HepG2 (cell line): ENCODE data around the gene VSIG10L. TPM values are rescaled to one million over a fixed set of nuclear protein-coding genes. Genes with fewer than 3 reads are reported as not detected.
A peak's percentile ranks its signal among the peaks of the same experiment; 100 is the strongest.

Experiments
- HES4 ChIP-seq: sonication (generic); formaldehyde crosslinking; IDR thresholded peaks from 2 replicates; pipeline ENCODE4 v1.9.0; 2021; ENCODE audit warnings: mild to moderate bottlenecking, missing genetic modification reagents, borderline replicate concordance
- HMG20B ChIP-seq: conservative IDR thresholded peaks from 2 replicates; pipeline ENCODE4 v1.6.1; 2016; ENCODE audit warnings: missing genetic modification reagents, missing compliant biosample characterization
- KLF6 ChIP-seq: IDR thresholded peaks from 2 replicates; pipeline ENCODE4 v1.8.0; 2016; ENCODE audit warnings: missing biosample characterization, missing genetic modification reagents
- LCORL ChIP-seq, 2 experiments: fragments of 450-650 bp in 1 of 2; sonication (generic) in 1 of 2; formaldehyde crosslinking in 1 of 2; IDR thresholded peaks; 2 replicates each; pipeline versions ENCODE4 v1.5.0 to v1.6.1; 2017 to 2020; ENCODE audit warnings: antibody characterized with exemption in 1 of 2, missing genetic modification reagents in 1 of 2
- RNF2 ChIP-seq: fragments of 450-650 bp; conservative IDR thresholded peaks from 2 replicates; pipeline ENCODE4 v1.6.1; 2016; ENCODE audit warnings: low read depth
- SALL2 ChIP-seq: sonication (generic); formaldehyde crosslinking; IDR thresholded peaks from 2 replicates; pipeline ENCODE4 v1.8.1; 2023; ENCODE audit warnings: mild to moderate bottlenecking, missing genetic modification reagents, inconsistent platforms
- SNAPC2 ChIP-seq: sonication (generic); formaldehyde crosslinking; IDR thresholded peaks from 2 replicates; pipeline ENCODE4 v1.8.1; 2022; ENCODE audit warnings: mild to moderate bottlenecking, missing genetic modification reagents
- XRCC5 ChIP-seq: fragments of 200-400 bp; formaldehyde crosslinking; optimal IDR thresholded peaks from 2 replicates; pipeline ENCODE3; 2017; ENCODE audit warnings: mild to moderate bottlenecking, low read length
- ZFP1 ChIP-seq: IDR thresholded peaks from 2 replicates; pipeline ENCODE4 v1.6.1; 2016
- ZFP36L2 ChIP-seq: sonication (generic); formaldehyde crosslinking; IDR thresholded peaks from 2 replicates; pipeline ENCODE4 v1.4.0; 2020; ENCODE audit warnings: missing genetic modification reagents
- ZNF12 ChIP-seq: sonication (generic); formaldehyde crosslinking; IDR thresholded peaks from 2 replicates; pipeline ENCODE4 v1.5.0; 2020; ENCODE audit warnings: missing genetic modification reagents
- ZNF124 ChIP-seq: sonication (generic); formaldehyde crosslinking; IDR thresholded peaks from 2 replicates; pipeline ENCODE4 v1.4.0; 2020; ENCODE audit warnings: missing genetic modification reagents
- ZNF460 ChIP-seq: sonication (generic); formaldehyde crosslinking; IDR thresholded peaks from 2 replicates; pipeline ENCODE4 v1.5.1; 2020; ENCODE audit warnings: missing genetic modification reagents, mild to moderate bottlenecking, borderline replicate concordance
- ZNF674 ChIP-seq: sonication (generic); formaldehyde crosslinking; IDR thresholded peaks from 2 replicates; pipeline ENCODE4 v1.5.0; 2020; ENCODE audit warnings: low read depth, mild to moderate bottlenecking, missing genetic modification reagents
- polyA plus RNA-seq, 8 experiments: library from polyadenylated mRNA; depleted of rRNA in 3 of 8; stranded (reverse) in 7 of 8; unstranded in 1 of 8; fragments of >200 nt; fragmentation: Illumina TruSeq in 4 of 8; extraction: Trizol in 4 of 8; gene quantifications; 2 replicates each; pipeline versions ENCODE4 v1.2.1 to v1.2.3, GENCODE V29; 2011 to 2016; ENCODE audit warnings: low read depth in 4 of 8, missing spikeins in 1 of 8, mixed read lengths in 1 of 8; ENCODE audit not compliant: insufficient read depth in 1 of 8
- total RNA-seq, 5 experiments: library from RNA; depleted of rRNA; stranded (reverse); fragments of >200 nt; fragmentation: Illumina TruSeq; extraction: Trizol; gene quantifications; 2 replicates each; pipeline ENCODE4 v1.2.3, GENCODE V29; 2016; ENCODE audit warnings: low read depth in 1 of 5
- TF ChIP-seq, protein P1 (sequence below): sonication (generic); formaldehyde crosslinking; IDR thresholded peaks from 2 replicates; pipeline ENCODE4 v1.5.1; 2020; ENCODE audit warnings: missing genetic modification reagents, mild to moderate bottlenecking, borderline replicate concordance
- TF ChIP-seq, protein P2 (sequence below): sonication (generic); formaldehyde crosslinking; IDR thresholded peaks from 2 replicates; pipeline ENCODE4 v1.9.0; 2021; ENCODE audit warnings: missing genetic modification reagents, borderline replicate concordance
- TF ChIP-seq, protein P3 (sequence below): sonication (generic); formaldehyde crosslinking; IDR thresholded peaks from 2 replicates; pipeline ENCODE4 v1.4.0; 2020; ENCODE audit warnings: mild to moderate bottlenecking, missing genetic modification reagents, borderline replicate concordance
- TF ChIP-seq, protein P4 (sequence below): sonication (generic); formaldehyde crosslinking; IDR thresholded peaks from 2 replicates; pipeline ENCODE4 v1.8.1; 2023; ENCODE audit warnings: mild to moderate bottlenecking, missing genetic modification reagents
- TF ChIP-seq, protein P5 (sequence below): sonication (generic); formaldehyde crosslinking; IDR thresholded peaks from 2 replicates; pipeline ENCODE4 v1.4.0; 2020; ENCODE audit warnings: missing genetic modification reagents, borderline replicate concordance

VSIG10L gene
- total and polyA plus RNA-seq, 2 of the 13 experiments (the other 11 are each of a cell fraction or from before 2014, with no cell fraction given) = 2.7 to 8.5 TPM

DNA sequence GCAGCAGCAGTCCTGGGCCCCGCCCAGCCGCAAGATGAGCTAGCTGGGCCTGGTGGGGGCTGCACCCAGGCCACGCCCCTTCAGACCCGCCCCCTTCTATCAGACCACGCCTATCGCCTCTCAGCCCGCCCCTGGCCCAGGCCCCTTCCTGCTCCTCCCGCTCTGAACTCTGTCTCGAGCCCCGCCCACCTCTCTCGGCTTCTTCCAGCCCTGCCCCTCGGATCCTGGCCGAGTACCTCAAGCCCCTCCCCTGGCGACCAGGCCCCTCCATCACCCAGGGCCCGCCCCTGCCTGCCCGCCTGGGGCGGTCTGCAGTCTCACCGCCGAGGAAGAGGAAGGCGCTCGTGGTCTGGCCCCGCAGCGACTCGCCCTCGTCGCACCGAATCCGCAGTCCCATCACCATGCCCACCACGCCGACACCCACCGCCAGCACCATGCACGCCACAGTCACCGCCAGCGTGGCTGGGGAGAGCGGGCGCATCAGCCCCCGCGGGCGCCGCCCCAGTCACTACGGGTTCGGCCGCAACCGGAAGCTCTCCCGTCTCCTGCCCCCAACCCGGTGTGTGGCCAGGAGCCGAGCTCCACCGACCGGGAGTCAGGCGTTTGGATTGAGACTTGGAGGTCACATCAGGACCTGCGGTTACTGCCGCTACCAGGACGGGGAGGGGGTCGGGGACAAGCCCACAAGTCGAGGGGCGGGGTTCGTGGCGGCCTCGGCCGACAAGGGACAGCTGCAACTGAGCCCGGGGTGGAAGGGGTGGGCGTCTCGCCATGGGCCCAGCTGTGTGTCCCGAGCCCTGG is 25.8 kb upstream of the VSIG10L start (continued):
- TF ChIP-seq HMG20B = no peak
- TF ChIP-seq HES4 = no peak
- peak; percentile 85 for TF ChIP-seq SALL2 (CRISPR knock-in tag)
- TF ChIP-seq ZFP36L2 (CRISPR knock-in tag) = no peak
- TF ChIP-seq, protein P1, sequence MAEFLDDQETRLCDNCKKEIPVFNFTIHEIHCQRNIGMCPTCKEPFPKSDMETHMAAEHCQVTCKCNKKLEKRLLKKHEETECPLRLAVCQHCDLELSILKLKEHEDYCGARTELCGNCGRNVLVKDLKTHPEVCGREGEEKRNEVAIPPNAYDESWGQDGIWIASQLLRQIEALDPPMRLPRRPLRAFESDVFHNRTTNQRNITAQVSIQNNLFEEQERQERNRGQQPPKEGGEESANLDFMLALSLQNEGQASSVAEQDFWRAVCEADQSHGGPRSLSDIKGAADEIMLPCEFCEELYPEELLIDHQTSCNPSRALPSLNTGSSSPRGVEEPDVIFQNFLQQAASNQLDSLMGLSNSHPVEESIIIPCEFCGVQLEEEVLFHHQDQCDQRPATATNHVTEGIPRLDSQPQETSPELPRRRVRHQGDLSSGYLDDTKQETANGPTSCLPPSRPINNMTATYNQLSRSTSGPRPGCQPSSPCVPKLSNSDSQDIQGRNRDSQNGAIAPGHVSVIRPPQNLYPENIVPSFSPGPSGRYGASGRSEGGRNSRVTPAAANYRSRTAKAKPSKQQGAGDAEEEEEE (CRISPR knock-in tag) = no peak
- TF ChIP-seq LCORL (IDR thresholded peaks at IDR 0.05) = no peak
- peak; percentile 46; the same call in 1 of the 2 replicates for TF ChIP-seq LCORL (CRISPR knock-in tag; IDR thresholded peaks at IDR 0.05)
- TF ChIP-seq ZNF460 (CRISPR knock-in tag) = no peak; the same call in 1 of the 2 replicates
- no peak for TF ChIP-seq ZNF674 (CRISPR knock-in tag)
- TF ChIP-seq, protein P2, sequence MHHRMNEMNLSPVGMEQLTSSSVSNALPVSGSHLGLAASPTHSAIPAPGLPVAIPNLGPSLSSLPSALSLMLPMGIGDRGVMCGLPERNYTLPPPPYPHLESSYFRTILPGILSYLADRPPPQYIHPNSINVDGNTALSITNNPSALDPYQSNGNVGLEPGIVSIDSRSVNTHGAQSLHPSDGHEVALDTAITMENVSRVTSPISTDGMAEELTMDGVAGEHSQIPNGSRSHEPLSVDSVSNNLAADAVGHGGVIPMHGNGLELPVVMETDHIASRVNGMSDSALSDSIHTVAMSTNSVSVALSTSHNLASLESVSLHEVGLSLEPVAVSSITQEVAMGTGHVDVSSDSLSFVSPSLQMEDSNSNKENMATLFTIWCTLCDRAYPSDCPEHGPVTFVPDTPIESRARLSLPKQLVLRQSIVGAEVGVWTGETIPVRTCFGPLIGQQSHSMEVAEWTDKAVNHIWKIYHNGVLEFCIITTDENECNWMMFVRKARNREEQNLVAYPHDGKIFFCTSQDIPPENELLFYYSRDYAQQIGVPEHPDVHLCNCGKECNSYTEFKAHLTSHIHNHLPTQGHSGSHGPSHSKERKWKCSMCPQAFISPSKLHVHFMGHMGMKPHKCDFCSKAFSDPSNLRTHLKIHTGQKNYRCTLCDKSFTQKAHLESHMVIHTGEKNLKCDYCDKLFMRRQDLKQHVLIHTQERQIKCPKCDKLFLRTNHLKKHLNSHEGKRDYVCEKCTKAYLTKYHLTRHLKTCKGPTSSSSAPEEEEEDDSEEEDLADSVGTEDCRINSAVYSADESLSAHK (CRISPR knock-in tag) = no peak
- TF ChIP-seq ZNF124 (CRISPR knock-in tag) = no peak; the same call in 1 of the 2 replicates
- TF ChIP-seq, protein P3, sequence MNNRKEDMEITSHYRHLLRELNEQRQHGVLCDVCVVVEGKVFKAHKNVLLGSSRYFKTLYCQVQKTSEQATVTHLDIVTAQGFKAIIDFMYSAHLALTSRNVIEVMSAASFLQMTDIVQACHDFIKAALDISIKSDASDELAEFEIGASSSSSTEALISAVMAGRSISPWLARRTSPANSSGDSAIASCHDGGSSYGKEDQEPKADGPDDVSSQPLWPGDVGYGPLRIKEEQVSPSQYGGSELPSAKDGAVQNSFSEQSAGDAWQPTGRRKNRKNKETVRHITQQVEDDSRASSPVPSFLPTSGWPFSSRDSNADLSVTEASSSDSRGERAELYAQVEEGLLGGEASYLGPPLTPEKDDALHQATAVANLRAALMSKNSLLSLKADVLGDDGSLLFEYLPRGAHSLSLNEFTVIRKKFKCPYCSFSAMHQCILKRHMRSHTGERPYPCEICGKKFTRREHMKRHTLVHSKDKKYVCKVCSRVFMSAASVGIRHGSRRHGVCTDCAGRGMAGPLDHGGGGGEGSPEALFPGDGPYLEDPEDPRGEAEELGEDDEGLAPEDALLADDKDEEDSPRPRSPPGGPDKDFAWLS = 0 out of 2 replicates have a peak, but pooled peaks have one; percentile 37
- TF ChIP-seq KLF6 = peak; percentile 73
- TF ChIP-seq, protein P4, sequence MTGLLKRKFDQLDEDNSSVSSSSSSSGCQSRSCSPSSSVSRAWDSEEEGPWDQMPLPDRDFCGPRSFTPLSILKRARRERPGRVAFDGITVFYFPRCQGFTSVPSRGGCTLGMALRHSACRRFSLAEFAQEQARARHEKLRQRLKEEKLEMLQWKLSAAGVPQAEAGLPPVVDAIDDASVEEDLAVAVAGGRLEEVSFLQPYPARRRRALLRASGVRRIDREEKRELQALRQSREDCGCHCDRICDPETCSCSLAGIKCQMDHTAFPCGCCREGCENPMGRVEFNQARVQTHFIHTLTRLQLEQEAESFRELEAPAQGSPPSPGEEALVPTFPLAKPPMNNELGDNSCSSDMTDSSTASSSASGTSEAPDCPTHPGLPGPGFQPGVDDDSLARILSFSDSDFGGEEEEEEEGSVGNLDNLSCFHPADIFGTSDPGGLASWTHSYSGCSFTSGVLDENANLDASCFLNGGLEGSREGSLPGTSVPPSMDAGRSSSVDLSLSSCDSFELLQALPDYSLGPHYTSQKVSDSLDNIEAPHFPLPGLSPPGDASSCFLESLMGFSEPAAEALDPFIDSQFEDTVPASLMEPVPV (CRISPR knock-in tag) = peak; percentile 58; the same call in 1 of the 2 replicates
- TF ChIP-seq SNAPC2 (CRISPR knock-in tag) = 0 out of 2 replicates have a peak, but pooled peaks have one; percentile 65
- peak; percentile 51; the same call in 1 of the 2 replicates for TF ChIP-seq RNF2
- no peak for TF ChIP-seq ZFP1 (CRISPR knock-in tag)
- no peak for TF ChIP-seq ZNF12 (CRISPR knock-in tag)
- TF ChIP-seq XRCC5 = peak; percentile 78
- TF ChIP-seq, protein P5, sequence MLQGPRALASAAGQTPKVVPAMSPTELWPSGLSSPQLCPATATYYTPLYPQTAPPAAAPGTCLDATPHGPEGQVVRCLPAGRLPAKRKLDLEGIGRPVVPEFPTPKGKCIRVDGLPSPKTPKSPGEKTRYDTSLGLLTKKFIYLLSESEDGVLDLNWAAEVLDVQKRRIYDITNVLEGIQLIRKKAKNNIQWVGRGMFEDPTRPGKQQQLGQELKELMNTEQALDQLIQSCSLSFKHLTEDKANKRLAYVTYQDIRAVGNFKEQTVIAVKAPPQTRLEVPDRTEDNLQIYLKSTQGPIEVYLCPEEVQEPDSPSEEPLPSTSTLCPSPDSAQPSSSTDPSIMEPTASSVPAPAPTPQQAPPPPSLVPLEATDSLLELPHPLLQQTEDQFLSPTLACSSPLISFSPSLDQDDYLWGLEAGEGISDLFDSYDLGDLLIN (CRISPR knock-in tag) = peak; percentile 30; the same call in 1 of the 2 replicates
